Measurements from ENCODE around the gene PPP1R27. TPM values are rescaled to one million over a fixed set of nuclear protein-coding genes. Genes with fewer than 3 reads are reported as not detected.

Gene PPP1R27
- total and polyA plus RNA-seq, 7 donors = 296 to 2,217 (median 976) TPM

GRCh38 chr17:81813371-81813684 is 21.5 kb downstream of the PPP1R27 start:
- Histone ChIP-seq H3K27ac (no peak overlapping the region), H3K27me3 (ENCODE audit: insufficient read depth in 3 of 3, low read length in 2 of 3) (peaks cover 0 to 20% (median 8%) of the 10 kb centered on the region in 3 donors), H3K4me1 (no peaks in the 10 kb centered on the region), H3K9me3 (no peaks in the 10 kb centered on the region), H3K36me3 (ENCODE audit: insufficient read depth in 1 of 2, low read depth in 1 of 2) (no peaks in the 10 kb centered on the region), H3K4me3 (no peak overlapping the region)
- DNase-seq = no peak
- intact Hi-C loops (cut with DNase I) = no loop called here
- ATAC-seq = no peak
- no peak for TF ChIP-seq CTCF (IDR thresholded peaks at IDR 0.05)
- 84 to 90% (median 85%) methylated on average over 15 of the region's 15 CpGs for WGBS, 3 donors

GRCh38 chr17:81812571-81813370 is 22.1 kb downstream of the PPP1R27 start:
- H3K27me3 ChIP-seq (ENCODE audit: insufficient read depth in 3 of 3, low read length in 2 of 3) = peaks cover 0 to 25% (median 8%) of the 10 kb centered on the region in 3 donors
- intact Hi-C loops (cut with DNase I) = no loop called here
- DNase-seq (no peak), ATAC-seq (no peak)
- TF ChIP-seq CTCF (IDR thresholded peaks at IDR 0.05) = no peak
- 80 to 90% (median 82%) methylated on average over 38 to 45 of the region's 45 CpGs for WGBS, 3 donors
- no peaks in the 10 kb centered on the region for H3K36me3 ChIP-seq (ENCODE audit: insufficient read depth in 1 of 2, low read depth in 1 of 2)
- H3K27ac ChIP-seq = no peak overlapping the region
- H3K9me3 ChIP-seq = no peaks in the 10 kb centered on the region
- H3K4me3 ChIP-seq = no peak overlapping the region
- no peaks in the 10 kb centered on the region for H3K4me1 ChIP-seq

GRCh38 chr17:81811705-81812570 is 22.9 kb downstream of the PPP1R27 start:
- H3K4me3 ChIP-seq = no peak overlapping the region
- no peaks in the 10 kb centered on the region for H3K36me3 ChIP-seq (ENCODE audit: insufficient read depth in 1 of 2, low read depth in 1 of 2)
- H3K27ac ChIP-seq = no peak overlapping the region
- H3K27me3 ChIP-seq (ENCODE audit: insufficient read depth in 3 of 3, low read length in 2 of 3) = peaks cover 0 to 33% (median 6%) of the 10 kb centered on the region in 3 donors
- TF ChIP-seq CTCF (IDR thresholded peaks at IDR 0.05) = no peak
- 69 to 86% (median 71%) methylated on average over 24 of the region's 24 CpGs for WGBS, 3 donors
- no peak for DNase-seq
- intact Hi-C loops (cut with DNase I) = no loop called here
- no peaks in the 10 kb centered on the region for H3K9me3 ChIP-seq
- ATAC-seq = no peak
- H3K4me1 ChIP-seq = no peaks in the 10 kb centered on the region

GRCh38 chr17:81810892-81811704 is 23.8 kb downstream of the PPP1R27 start:
- H3K4me3 ChIP-seq = no peak overlapping the region
- H3K36me3 ChIP-seq (ENCODE audit: insufficient read depth in 1 of 2, low read depth in 1 of 2) = no peaks in the 10 kb centered on the region
- intact Hi-C loops (cut with DNase I) = no loop called here
- ATAC-seq = no peak
- no peaks in the 10 kb centered on the region for H3K4me1 ChIP-seq
- WGBS, 3 donors = 81 to 83% (median 82%) methylated on average over 39 to 42 of the region's 42 CpGs
- no peak for TF ChIP-seq CTCF (IDR thresholded peaks at IDR 0.05)
- no peak for DNase-seq
- H3K27me3 ChIP-seq (ENCODE audit: insufficient read depth in 3 of 3, low read length in 2 of 3) = peaks cover 0 to 42% (median 10%) of the 10 kb centered on the region in 3 donors
- no peak overlapping the region for H3K27ac ChIP-seq
- no peaks in the 10 kb centered on the region for H3K9me3 ChIP-seq
